ENCODE results near the gene YWHAB. TPM values are rescaled to one million over a fixed set of nuclear protein-coding genes. Genes with fewer than 3 reads are reported as not detected.

Gene YWHAB
- total RNA-seq, 2 donors from 2014 or later = 196 to 198 TPM

DNA sequence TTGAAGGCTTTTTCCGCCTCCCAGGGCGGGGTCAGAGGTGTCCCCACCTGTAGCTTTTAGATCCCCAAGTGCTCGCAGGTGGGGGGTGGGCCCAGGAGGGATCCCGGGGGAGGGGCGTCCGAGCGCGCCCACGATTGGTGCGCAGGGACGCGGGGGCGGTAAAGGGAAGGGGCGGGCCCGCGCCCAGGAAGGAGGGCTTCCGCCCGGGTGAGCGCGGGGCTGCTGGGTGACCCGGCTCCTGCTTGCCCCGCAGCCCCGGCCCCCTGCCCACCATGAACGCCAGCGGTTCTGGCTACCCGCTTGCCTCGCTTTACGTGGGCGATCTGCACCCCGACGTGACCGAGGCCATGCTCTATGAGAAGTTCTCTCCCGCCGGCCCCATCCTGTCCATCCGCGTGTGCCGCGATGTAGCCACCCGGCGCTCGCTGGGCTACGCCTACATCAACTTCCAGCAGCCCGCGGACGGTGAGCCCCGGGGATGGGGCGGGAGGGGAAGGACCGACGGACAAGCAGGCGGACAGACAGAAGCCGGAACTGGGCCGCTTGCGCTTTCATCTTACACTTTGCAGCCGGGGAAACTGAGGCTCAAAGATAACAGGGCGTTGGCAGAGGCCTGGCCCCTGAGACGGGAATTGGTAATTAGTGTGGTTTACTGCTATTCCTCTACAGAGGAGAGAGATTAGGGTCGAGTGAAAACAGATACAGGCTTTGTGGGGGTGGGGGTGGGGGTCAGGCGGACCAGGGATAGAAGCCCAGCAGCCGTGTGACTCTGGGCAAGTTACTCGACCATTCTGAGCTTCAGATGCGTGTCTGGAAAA is 24.6 kb downstream of the YWHAB start, which contains the start of gene PABPC1L:
PABPC1L (plus strand) TSS at position 189 of the 818 bp plus-strand sequence; CDS start at position 273, 84 bp downstream.
- H3K27me3 Mint-ChIP-seq (ENCODE audit: low read depth) = no peaks in the 10 kb centered on the region
- H3K4me1 Mint-ChIP-seq (ENCODE audit: low read depth) = peaks cover 47% of the 10 kb centered on the region
- peak; percentile 85 to 87 for DNase-seq
- H3K9me3 Mint-ChIP-seq = no peaks in the 10 kb centered on the region
- peak; percentile 92 to 93 for ATAC-seq (replicated peaks in 1 of 2)
- H3K36me3 Mint-ChIP-seq (ENCODE audit: insufficient read depth in 2 of 2) = peaks cover 8 to 22% of the 10 kb centered on the region in 2 donors
- peak within 1 kb of the TSS; percentile 92 to 94 for H3K4me3 Mint-ChIP-seq
- H3K27ac Mint-ChIP-seq = peak within 1 kb of the TSS; percentile 76

DNA sequence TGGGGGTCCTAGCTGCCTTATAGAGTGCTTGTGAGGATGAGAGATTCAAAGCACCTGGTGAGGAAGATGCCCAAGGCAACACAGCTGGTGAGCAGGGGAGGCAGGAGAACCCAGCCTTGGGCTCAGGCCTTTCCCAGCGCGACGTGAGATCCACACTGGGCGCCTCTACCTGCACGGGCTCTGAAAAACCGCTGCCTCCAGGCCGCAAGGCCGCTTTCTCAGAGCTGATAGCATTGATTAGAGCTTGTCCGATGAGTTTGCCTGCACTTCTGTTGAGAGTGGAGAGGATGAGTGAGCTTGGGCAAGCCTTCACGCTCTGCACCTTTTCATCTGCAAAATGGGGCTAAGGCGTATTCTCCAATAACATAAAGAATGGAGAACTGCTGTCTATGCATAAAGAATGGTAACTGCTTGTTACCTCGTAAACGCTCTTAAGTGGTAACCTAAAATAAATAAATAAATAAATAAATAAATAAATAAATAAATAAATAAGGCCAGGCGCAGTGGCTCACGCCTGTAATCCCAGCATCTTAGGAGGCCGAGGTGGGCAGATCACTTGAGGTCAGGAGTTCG is 25.3 kb downstream of the YWHAB start:
- H3K27me3 Mint-ChIP-seq (ENCODE audit: low read depth) = no peaks in the 10 kb centered on the region
- peaks cover 9 to 24% of the 10 kb centered on the region in 2 donors for H3K36me3 Mint-ChIP-seq (ENCODE audit: insufficient read depth in 2 of 2)
- H3K27ac Mint-ChIP-seq = peak overlapping the region; percentile 76
- DNase-seq = no peak
- H3K9me3 Mint-ChIP-seq = no peaks in the 10 kb centered on the region
- H3K4me3 Mint-ChIP-seq = peak overlapping the region; percentile 92 to 94
- no peak for ATAC-seq (replicated peaks in 1 of 2)
- peaks cover 50% of the 10 kb centered on the region for H3K4me1 Mint-ChIP-seq (ENCODE audit: low read depth)

DNA sequence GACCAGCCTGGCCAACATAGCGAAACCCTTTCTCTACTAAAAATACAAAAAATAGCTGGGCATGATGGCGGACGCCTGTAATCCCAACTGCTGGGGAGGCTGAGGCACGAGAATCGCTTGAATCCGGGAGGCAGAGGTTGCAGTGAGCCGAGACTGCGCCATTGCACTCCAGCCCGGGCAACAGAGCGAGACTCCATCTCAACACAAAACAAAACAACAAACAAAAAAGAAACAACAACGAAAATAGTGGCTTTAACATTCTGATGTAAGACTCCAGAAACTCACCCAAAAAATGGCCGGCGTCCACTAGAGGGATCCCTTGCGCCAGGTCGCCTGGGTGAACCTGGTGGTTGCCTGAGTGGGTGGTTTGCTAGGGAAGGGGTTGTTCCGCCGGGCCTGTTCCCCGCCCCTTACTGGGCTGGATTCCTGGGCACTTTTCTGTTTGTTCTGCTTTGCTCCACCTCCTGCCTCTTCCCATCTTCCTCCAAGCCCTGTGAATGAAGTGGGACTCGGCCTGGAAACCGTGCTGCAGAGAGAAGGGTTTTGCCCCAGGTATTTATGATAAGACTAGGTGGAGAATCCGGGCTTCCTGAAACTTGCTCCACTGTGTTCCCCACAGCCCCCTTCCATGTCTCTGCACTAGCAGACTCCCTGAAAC is 25.9 kb downstream of the YWHAB start:
- Mint-ChIP-seq H3K4me3 (peak overlapping the region; percentile 64 to 73), H3K9me3 (no peaks in the 10 kb centered on the region), H3K36me3 (ENCODE audit: insufficient read depth in 2 of 2) (peaks cover 9 to 24% of the 10 kb centered on the region in 2 donors), H3K27me3 (ENCODE audit: low read depth) (no peaks in the 10 kb centered on the region), H3K27ac (peak overlapping the region; percentile 22), H3K4me1 (ENCODE audit: low read depth) (peaks cover 50% of the 10 kb centered on the region)
- ATAC-seq (replicated peaks in 1 of 2) (no peak), DNase-seq (peak; percentile 57 to 62)

DNA sequence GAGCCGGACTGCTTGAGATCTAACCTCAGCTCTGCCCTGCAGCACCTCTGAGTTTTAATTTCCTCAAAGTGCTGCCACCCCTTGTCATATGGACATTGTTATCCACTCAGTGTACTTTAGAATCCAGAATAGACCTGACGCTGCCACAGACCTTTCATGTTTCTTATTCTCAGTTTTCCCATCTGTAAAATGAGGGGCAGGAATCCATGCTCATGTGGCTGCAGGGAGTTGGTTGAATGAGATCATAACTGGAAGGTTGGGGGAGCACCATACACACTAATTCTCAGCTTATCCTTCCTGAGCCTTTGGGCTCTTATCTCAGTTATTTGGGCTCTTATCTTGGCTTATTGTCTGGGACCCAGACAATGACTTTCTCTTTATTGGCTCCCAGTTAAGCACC is 26.7 kb downstream of the YWHAB start:
- Mint-ChIP-seq H3K27me3 (ENCODE audit: low read depth) (no peaks in the 10 kb centered on the region), H3K4me3 (peak overlapping the region in 1 of 2 donors; percentile 3), H3K9me3 (no peaks in the 10 kb centered on the region), H3K27ac (no peak overlapping the region), H3K36me3 (ENCODE audit: insufficient read depth in 2 of 2) (peaks cover 14 to 30% of the 10 kb centered on the region in 2 donors), H3K4me1 (ENCODE audit: low read depth) (peaks cover 50% of the 10 kb centered on the region)
- DNase-seq = no peak
- ATAC-seq (replicated peaks in 1 of 2) = no peak

DNA sequence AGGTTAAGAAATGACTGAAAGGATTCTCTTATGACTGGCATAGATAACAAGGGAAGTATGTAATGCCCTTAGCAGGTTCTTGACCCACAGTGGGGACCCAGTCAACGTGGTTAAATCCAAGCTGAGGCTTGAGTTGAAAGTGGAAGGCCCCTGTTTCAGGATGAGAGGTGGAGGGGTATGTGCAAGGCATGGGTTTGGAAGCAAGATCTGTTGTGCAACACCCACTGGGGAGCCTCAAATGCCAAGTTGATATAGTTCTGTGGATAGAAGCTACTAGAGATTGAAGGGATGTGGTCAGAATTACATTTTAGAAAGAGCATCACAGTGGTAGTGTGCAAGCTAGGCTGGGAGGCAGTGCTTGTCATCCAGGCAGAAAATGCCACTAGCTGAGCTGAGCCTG is 29.4 kb downstream of the YWHAB start:
- Mint-ChIP-seq H3K9me3 (no peaks in the 10 kb centered on the region), H3K4me1 (ENCODE audit: low read depth) (peaks cover 38% of the 10 kb centered on the region), H3K4me3 (peak overlapping the region in 1 of 2 donors; percentile 2), H3K36me3 (ENCODE audit: insufficient read depth in 2 of 2) (peaks cover 14 to 30% of the 10 kb centered on the region in 2 donors), H3K27ac (peak overlapping the region; percentile 43), H3K27me3 (ENCODE audit: low read depth) (no peaks in the 10 kb centered on the region)
- DNase-seq = peak; percentile 34 to 50
- ATAC-seq (replicated peaks in 1 of 2) = peak; percentile 62 to 64

DNA sequence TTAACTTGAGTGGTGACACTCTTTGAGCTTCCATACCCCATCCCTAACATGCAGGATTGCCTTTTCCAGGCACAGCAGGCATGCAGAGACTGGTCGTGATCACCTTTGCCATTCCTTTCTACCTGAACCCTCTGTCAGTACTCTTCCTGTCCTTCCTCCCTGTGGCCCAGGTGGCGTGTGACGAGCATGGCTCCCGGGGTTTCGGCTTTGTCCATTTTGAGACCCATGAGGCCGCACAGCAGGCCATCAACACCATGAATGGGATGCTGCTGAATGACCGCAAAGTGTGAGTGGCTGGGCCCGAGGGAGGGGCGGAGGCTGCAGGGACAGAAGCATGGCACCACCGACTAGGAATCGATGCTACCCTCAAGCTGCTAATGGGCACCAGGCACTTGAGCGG is 31.1 kb downstream of the YWHAB start:
- peaks cover 24% of the 10 kb centered on the region for H3K4me1 Mint-ChIP-seq (ENCODE audit: low read depth)

DNA sequence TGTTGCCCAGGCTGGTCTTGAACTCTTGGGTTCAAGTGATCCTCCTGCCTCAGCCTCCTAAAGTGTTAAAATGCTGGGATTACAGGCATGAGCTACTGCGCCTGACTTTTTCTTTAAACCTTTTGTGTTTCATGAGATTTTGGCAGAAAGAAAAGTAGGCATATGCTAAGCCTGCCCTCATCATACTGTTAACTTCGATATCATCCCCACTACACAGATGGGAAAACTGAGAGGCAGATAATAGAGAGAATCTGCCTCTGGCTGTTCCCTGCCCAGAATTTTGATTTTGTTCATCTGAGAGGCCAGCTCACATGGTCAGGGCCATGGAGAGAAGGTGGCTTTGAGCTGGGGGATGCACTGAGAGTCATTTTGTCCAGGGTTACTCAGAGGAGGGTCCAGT is 31.9 kb downstream of the YWHAB start:
- DNase-seq = no peak
- no peak for ATAC-seq (replicated peaks in 1 of 2)
- H3K36me3 Mint-ChIP-seq (ENCODE audit: insufficient read depth in 2 of 2) = peaks cover 14 to 31% of the 10 kb centered on the region in 2 donors
- H3K27me3 Mint-ChIP-seq (ENCODE audit: low read depth) = no peaks in the 10 kb centered on the region
- H3K4me1 Mint-ChIP-seq (ENCODE audit: low read depth) = peaks cover 19% of the 10 kb centered on the region
- H3K4me3 Mint-ChIP-seq = no peak overlapping the region
- H3K9me3 Mint-ChIP-seq = no peaks in the 10 kb centered on the region
- H3K27ac Mint-ChIP-seq = no peak overlapping the region

More for the DNA sequence above, 31.1 kb downstream of the YWHAB start:
- DNase-seq (no peak), ATAC-seq (replicated peaks in 1 of 2) (no peak)
- Mint-ChIP-seq H3K4me3 (no peak overlapping the region), H3K27me3 (ENCODE audit: low read depth) (no peaks in the 10 kb centered on the region), H3K27ac (no peak overlapping the region), H3K9me3 (no peaks in the 10 kb centered on the region), H3K36me3 (ENCODE audit: insufficient read depth in 2 of 2) (peaks cover 14 to 32% of the 10 kb centered on the region in 2 donors)

DNA sequence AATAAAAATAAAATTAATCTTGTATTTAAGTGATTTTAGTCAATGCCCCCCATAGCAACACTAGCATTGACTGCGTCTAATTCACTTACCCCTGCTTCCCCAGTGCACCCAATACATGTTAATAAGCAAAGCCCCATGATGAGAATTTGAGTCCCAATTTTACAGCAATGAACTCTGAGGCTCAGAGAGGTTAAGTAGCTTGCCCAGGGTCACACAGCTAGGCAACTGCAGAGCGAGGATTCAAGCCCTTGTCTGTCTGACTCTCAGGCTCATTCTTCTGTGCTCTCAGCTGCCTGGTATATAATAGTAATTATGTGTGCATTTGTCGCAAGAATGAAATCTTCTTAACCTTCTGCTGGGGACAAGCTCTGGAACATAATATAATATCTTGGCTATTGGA is 32.8 kb downstream of the YWHAB start:
- Mint-ChIP-seq H3K27me3 (ENCODE audit: low read depth) (no peaks in the 10 kb centered on the region), H3K36me3 (ENCODE audit: insufficient read depth in 2 of 2) (peaks cover 13 to 27% of the 10 kb centered on the region in 2 donors), H3K4me1 (ENCODE audit: low read depth) (peaks cover 15% of the 10 kb centered on the region), H3K4me3 (no peak overlapping the region), H3K27ac (no peak overlapping the region), H3K9me3 (no peaks in the 10 kb centered on the region)
- DNase-seq (no peak), ATAC-seq (replicated peaks in 1 of 2) (no peak)

DNA sequence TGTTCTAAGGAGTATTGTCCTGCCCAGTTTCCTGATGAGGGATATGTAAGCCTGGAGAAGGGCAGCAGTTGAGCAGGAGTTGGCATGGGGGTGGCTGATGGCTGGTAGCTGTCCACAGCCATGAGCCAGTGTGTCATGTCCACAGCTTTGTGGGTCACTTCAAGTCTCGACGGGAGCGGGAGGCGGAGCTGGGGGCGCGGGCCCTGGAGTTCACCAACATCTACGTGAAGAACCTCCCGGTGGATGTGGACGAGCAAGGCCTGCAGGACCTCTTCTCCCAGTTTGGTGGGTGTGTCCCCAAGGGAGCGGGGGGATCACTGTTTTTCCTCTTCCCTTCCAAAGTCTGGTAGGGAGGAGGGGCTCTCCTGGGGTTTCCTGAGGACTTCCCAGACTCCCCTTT is 33.3 kb downstream of the YWHAB start:
- Mint-ChIP-seq H3K27ac (no peak overlapping the region), H3K27me3 (ENCODE audit: low read depth) (no peaks in the 10 kb centered on the region), H3K4me1 (ENCODE audit: low read depth) (peaks cover 15% of the 10 kb centered on the region), H3K4me3 (no peak overlapping the region), H3K9me3 (no peaks in the 10 kb centered on the region), H3K36me3 (ENCODE audit: insufficient read depth in 2 of 2) (peaks cover 13 to 26% of the 10 kb centered on the region in 2 donors)
- DNase-seq = no peak
- ATAC-seq (replicated peaks in 1 of 2) = no peak

DNA sequence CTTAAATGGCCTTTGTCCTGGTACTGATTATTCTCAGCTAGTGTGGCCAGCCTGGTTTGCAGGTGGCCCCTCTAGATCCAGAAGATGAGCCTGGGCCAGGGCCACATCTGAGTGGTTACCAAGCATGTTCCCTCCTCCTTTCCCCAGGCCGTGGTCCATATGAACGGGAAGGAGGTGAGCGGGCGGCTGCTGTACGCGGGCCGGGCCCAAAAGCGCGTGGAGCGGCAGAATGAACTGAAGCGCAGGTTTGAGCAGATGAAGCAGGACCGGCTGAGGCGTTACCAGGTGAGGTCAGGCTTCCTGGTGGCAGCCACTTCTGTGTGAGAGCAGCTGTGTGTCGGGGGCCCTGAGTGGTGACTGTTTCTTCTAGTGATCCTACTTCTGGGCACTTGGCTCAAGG is 35.9 kb downstream of the YWHAB start:
- Mint-ChIP-seq H3K9me3 (no peaks in the 10 kb centered on the region), H3K27me3 (ENCODE audit: low read depth) (no peaks in the 10 kb centered on the region), H3K4me3 (no peak overlapping the region), H3K27ac (no peak overlapping the region), H3K36me3 (ENCODE audit: insufficient read depth in 2 of 2) (peaks cover 8 to 21% of the 10 kb centered on the region in 2 donors), H3K4me1 (ENCODE audit: low read depth) (no peaks in the 10 kb centered on the region)
- DNase-seq (no peak), ATAC-seq (replicated peaks in 1 of 2) (no peak)

DNA sequence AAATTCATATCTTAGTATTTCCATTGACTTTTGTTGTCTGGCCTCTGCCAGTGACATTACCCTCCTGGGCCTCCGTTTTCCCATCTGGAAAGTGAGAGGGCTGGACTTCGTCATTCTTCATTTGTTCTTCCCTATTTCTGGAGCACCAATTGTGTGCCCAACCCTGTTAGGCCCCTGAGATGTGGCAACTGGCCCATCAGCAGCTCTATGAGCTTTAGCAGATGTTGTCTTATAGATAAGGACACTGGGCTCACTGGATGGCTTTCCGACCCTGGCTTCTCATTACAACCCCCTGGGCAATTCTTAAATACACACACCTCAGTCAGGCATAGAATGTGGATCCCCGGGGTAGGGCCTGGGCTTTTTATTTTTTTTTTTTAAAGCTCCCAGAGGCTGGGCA is 39.0 kb downstream of the YWHAB start:
- no peak for DNase-seq
- Mint-ChIP-seq H3K27me3 (ENCODE audit: low read depth) (no peaks in the 10 kb centered on the region), H3K27ac (no peak overlapping the region), H3K4me1 (ENCODE audit: low read depth) (no peaks in the 10 kb centered on the region), H3K4me3 (no peak overlapping the region), H3K36me3 (ENCODE audit: insufficient read depth in 2 of 2) (peaks cover 3 to 11% of the 10 kb centered on the region in 2 donors), H3K9me3 (no peaks in the 10 kb centered on the region)
- ATAC-seq (replicated peaks in 1 of 2) = no peak

DNA sequence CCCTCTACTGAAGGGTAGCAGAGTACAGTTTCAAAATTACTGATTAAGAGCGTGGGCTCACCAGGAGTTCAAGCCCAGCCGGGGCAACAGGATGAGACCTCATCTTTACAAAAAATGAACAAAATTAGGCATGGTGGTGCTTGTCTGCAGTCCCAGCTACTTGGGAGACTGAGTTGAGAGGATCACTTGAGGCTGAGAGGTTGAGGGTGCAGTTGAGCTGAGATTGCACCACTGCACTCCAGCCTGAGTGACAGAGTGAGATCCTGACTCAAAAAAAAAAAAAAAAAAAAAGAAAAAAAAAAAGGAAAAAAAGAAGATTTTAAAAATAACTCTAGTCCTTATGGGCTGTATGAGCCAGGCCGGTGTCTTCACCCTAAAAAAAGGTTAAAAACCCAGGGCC is 43.1 kb downstream of the YWHAB start:
- H3K4me1 Mint-ChIP-seq (ENCODE audit: low read depth) = no peaks in the 10 kb centered on the region
- peaks cover 0 to 13% of the 10 kb centered on the region in 2 donors for H3K36me3 Mint-ChIP-seq (ENCODE audit: insufficient read depth in 2 of 2)
- no peak for DNase-seq
- H3K27me3 Mint-ChIP-seq (ENCODE audit: low read depth) = no peaks in the 10 kb centered on the region
- no peaks in the 10 kb centered on the region for H3K9me3 Mint-ChIP-seq
- no peak overlapping the region for H3K4me3 Mint-ChIP-seq
- no peak for ATAC-seq (replicated peaks in 1 of 2)
- H3K27ac Mint-ChIP-seq = no peak overlapping the region

DNA sequence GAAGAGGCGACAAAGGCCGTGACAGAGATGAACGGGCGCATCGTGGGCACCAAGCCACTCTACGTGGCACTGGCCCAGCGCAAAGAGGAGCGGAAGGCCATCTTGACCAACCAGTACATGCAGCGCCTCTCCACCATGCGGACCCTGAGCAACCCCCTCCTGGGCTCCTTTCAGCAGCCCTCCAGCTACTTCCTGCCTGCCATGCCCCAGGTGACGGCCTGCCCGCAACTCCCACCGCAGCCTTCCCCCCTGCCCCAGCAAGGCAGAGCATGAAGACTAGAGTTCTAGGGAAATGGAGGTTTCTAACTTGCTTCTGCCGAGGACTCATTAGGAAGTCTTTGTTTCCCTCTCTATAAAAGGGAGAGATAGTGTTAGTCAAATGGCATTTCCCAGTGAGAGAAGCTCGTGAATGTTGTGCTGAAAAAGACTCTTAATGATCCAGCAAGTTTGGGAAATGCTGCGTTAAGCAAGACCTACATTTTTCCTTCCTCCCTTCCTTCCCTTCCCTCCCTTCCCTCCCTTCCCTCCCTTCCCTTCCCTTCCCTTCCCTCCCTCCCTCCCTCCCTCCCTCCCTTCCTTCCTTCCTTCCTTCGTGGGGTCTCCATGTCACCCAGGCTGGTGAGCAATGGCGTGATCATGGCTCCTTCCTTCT is 45.1 kb downstream of the YWHAB start:
- DNase-seq (no peak), ATAC-seq (replicated peaks in 1 of 2) (no peak)
- no peak overlapping the region for H3K27ac Mint-ChIP-seq
- no peaks in the 10 kb centered on the region for H3K9me3 Mint-ChIP-seq
- H3K27me3 Mint-ChIP-seq (ENCODE audit: low read depth) = no peaks in the 10 kb centered on the region
- no peaks in the 10 kb centered on the region for H3K4me1 Mint-ChIP-seq (ENCODE audit: low read depth)
- peaks cover 0 to 10% of the 10 kb centered on the region in 2 donors for H3K36me3 Mint-ChIP-seq (ENCODE audit: insufficient read depth in 2 of 2)
- no peak overlapping the region for H3K4me3 Mint-ChIP-seq
